Right lobe of liver (tissue), 4 donors: ENCODE results near the gene CHN2.

Experiments
- CTCF ChIP-seq, 4 donors: fragments of 200-600 bp in 3 of 4; fragments of 450-650 bp in 1 of 4; IDR thresholded peaks; one replicate each; pipeline versions ENCODE4 v1.5.1 to v1.8.0; 2016 to 2022; ENCODE audit warnings: antibody characterized with exemption in 4 of 4, mild to moderate bottlenecking in 2 of 4
- POLR2A ChIP-seq: fragments of 450-650 bp; IDR thresholded peaks from one replicate; pipeline ENCODE4 v1.6.1; 2017; ENCODE audit warnings: antibody characterized with exemption, mild to moderate bottlenecking
- donor health status: DM: no; HTN: no; CAD: no.
- donor health status: DM: no; HTN: no; CAD: no.
- donor health status: DM: no; HTN: yes; CAD: no.

- no peak for TF ChIP-seq CTCF (IDR thresholded peaks at IDR 0.05)
- TF ChIP-seq POLR2A: no peak
These were observed 41.6 kb downstream of the CHN2 start for GRCh38 chr7:29236071-29236580.
